ENCODE results near the gene DIO1. TPM values are rescaled to one million over a fixed set of nuclear protein-coding genes. Genes with fewer than 3 reads are reported as not detected.

DIO1 gene
- total and polyA plus RNA-seq, 2 donors (not counting 1 experiment from before 2014, with no cell fraction given) = not detected

GRCh38 chr1:53936430-53936829 is 42.4 kb downstream of the DIO1 start:
- Mint-ChIP-seq H3K4me1 (peaks cover 4% of the 10 kb centered on the region), H3K9me3 (ENCODE audit: insufficient read depth) (no peaks in the 10 kb centered on the region), H3K4me3 (no peak overlapping the region), H3K27me3 (no peaks in the 10 kb centered on the region), H3K27ac (no peak overlapping the region)
- H4K20me1 ChIP-seq (ENCODE audit: control insufficient read depth, insufficient read depth, low read length, poor library complexity, severe bottlenecking) = no peaks in the 10 kb centered on the region
- ChIA-PET POLR2A (no interaction called here), CTCF (no interaction called here)
- H3K4me1 ChIP-seq (ENCODE audit: control insufficient read depth in 2 of 2, insufficient read depth in 2 of 2, low read length in 2 of 2) = no peaks in the 10 kb centered on the region
- H2AFZ ChIP-seq (ENCODE audit: insufficient read depth, low read depth, low read length, poor library complexity, severe bottlenecking) = no peak overlapping the region
- peaks cover 3 to 17% (median 7%) of the 10 kb centered on the region in 3 donors for H3K9me3 ChIP-seq (ENCODE audit: control extremely low read depth in 1 of 3, control insufficient read depth in 2 of 3, insufficient read depth in 1 of 3, low read length in 2 of 3)
- H3K27me3 ChIP-seq (replicated peaks in 1 of 4; ENCODE audit: control extremely low read depth in 1 of 4, control insufficient read depth in 3 of 4, insufficient read depth in 4 of 4, low read length in 3 of 4) = no peaks in the 10 kb centered on the region
- DNase-seq (no peak), ATAC-seq (ENCODE audit: low read depth) (no peak)
- H3K79me2 ChIP-seq (ENCODE audit: control insufficient read depth, insufficient read depth, low read length) = no peaks in the 10 kb centered on the region
- H3K36me3 ChIP-seq (replicated peaks in 1 of 2; ENCODE audit: control extremely low read depth in 1 of 2, control insufficient read depth in 1 of 2, extremely low read depth in 1 of 2, insufficient read depth in 2 of 2, low read length in 1 of 2) = peaks cover 3 to 13% of the 10 kb centered on the region in 2 experiments
- no peak overlapping the region for H3K27ac ChIP-seq (ENCODE audit: low read length in 2 of 2)
- intact Hi-C loops (cut with micrococcal nuclease) = no loop called here
- H3K9ac ChIP-seq (ENCODE audit: low read length) = no peak overlapping the region
- no peak overlapping the region for H3K4me3 ChIP-seq (ENCODE audit: control extremely low read depth in 1 of 5, extremely low read depth in 1 of 5, insufficient read depth in 1 of 5, low read depth in 2 of 5, low read length in 4 of 5)
- no peak overlapping the region for H3K4me2 ChIP-seq (replicated peaks; ENCODE audit: low read depth, low read length, poor library complexity, severe bottlenecking)
- TF ChIP-seq CTCF (IDR thresholded peaks at IDR 0.05) (no peak), EZH2 (IDR thresholded peaks at IDR 0.05; ENCODE audit: borderline replicate concordance, insufficient read depth, low read depth, low read length, poor library complexity, severe bottlenecking) (no peak)
- no CpG with 5 or more reads among the region's 1 CpG for WGBS (ENCODE audit: insufficient coverage)

- no peak for DNase-seq
- no peaks in the 10 kb centered on the region for H3K4me1 ChIP-seq (ENCODE audit: control insufficient read depth in 2 of 2, insufficient read depth in 2 of 2, low read length in 2 of 2)
- TF ChIP-seq EZH2 (IDR thresholded peaks at IDR 0.05; ENCODE audit: borderline replicate concordance, insufficient read depth, low read depth, low read length, poor library complexity, severe bottlenecking) = no peak
- no peak for TF ChIP-seq CTCF (IDR thresholded peaks at IDR 0.05)
- H3K9me3 ChIP-seq (ENCODE audit: control extremely low read depth in 1 of 3, control insufficient read depth in 2 of 3, insufficient read depth in 1 of 3, low read length in 2 of 3) = peaks cover 3 to 7% (median 7%) of the 10 kb centered on the region in 3 donors
- Mint-ChIP-seq H3K27ac (no peak overlapping the region), H3K27me3 (no peaks in the 10 kb centered on the region), H3K9me3 (ENCODE audit: insufficient read depth) (no peaks in the 10 kb centered on the region), H3K4me3 (no peak overlapping the region), H3K4me1 (peaks cover 8% of the 10 kb centered on the region)
- WGBS (ENCODE audit: insufficient coverage) = no CpG with 5 or more reads among the region's 4 CpGs
- peaks cover 13% of the 10 kb centered on the region for H3K79me2 ChIP-seq (ENCODE audit: control insufficient read depth, insufficient read depth, low read length)
- no peaks in the 10 kb centered on the region for H4K20me1 ChIP-seq (ENCODE audit: control insufficient read depth, insufficient read depth, low read length, poor library complexity, severe bottlenecking)
- ATAC-seq (ENCODE audit: low read depth) = no peak
- no peaks in the 10 kb centered on the region for H3K27me3 ChIP-seq (replicated peaks in 1 of 4; ENCODE audit: control extremely low read depth in 1 of 4, control insufficient read depth in 3 of 4, insufficient read depth in 4 of 4, low read length in 3 of 4)
- H3K4me3 ChIP-seq (ENCODE audit: control extremely low read depth in 1 of 5, extremely low read depth in 1 of 5, insufficient read depth in 1 of 5, low read depth in 2 of 5, low read length in 4 of 5) = no peak overlapping the region
- H3K4me2 ChIP-seq (replicated peaks; ENCODE audit: low read depth, low read length, poor library complexity, severe bottlenecking) = no peak overlapping the region
- ChIA-PET CTCF (no interaction called here), POLR2A (no interaction called here)
- no peak overlapping the region for H2AFZ ChIP-seq (ENCODE audit: insufficient read depth, low read depth, low read length, poor library complexity, severe bottlenecking)
- no peak overlapping the region for H3K9ac ChIP-seq (ENCODE audit: low read length)
- H3K36me3 ChIP-seq (replicated peaks in 1 of 2; ENCODE audit: control extremely low read depth in 1 of 2, control insufficient read depth in 1 of 2, extremely low read depth in 1 of 2, insufficient read depth in 2 of 2, low read length in 1 of 2) = peaks cover 3 to 13% of the 10 kb centered on the region in 2 experiments
- intact Hi-C loops (cut with micrococcal nuclease) = no loop called here
- H3K27ac ChIP-seq (ENCODE audit: low read length in 2 of 2) = no peak overlapping the region
Observed at GRCh38 chr1:53938136-53938830, 44.3 kb downstream of the DIO1 start.
